Neural progenitor cell (in vitro differentiated cells): ENCODE data around the gene AP2M1. TPM values are rescaled to one million over a fixed set of nuclear protein-coding genes. Genes with fewer than 3 reads are reported as not detected.

Source experiments
- DNase-seq: peaks from one replicate; pipeline ENCODE4 v3.0.0-alpha.2; 2016; ENCODE audit warnings: low spot score
- H2AFZ ChIP-seq: fragments of 200-600 bp; sonication (generic); replicated peaks from 2 replicates; pipeline ENCODE4 v1.6.1; 2016; ENCODE audit warnings: antibody characterized with exemption
- H3F3A ChIP-seq: fragments of 200-600 bp; sonication (generic); 2 replicates; pipeline ENCODE4 v1.6.1; 2016; ENCODE audit warnings: antibody characterized with exemption, low read depth
- H3K27ac ChIP-seq: fragments of 200-600 bp; sonication (generic); 2 replicates; pipeline ENCODE4 v1.5.1; 2016; ENCODE audit warnings: mild to moderate bottlenecking
- H3K27me3 ChIP-seq: fragments of 200-600 bp; sonication (generic); 2 replicates; pipeline ENCODE4 v1.6.1; 2016; ENCODE audit warnings: mild to moderate bottlenecking, moderate library complexity
- H3K36me3 ChIP-seq: fragments of 200-600 bp; sonication (generic); 2 replicates; pipeline ENCODE4 v1.5.1; 2016
- H3K4me1 ChIP-seq: fragments of 200-600 bp; sonication (generic); 2 replicates; pipeline ENCODE4 v1.6.1; 2016; ENCODE audit warnings: mixed run types
- H3K4me2 ChIP-seq: fragments of 200-600 bp; sonication (generic); 2 replicates; pipeline ENCODE4 v1.6.1; 2016
- H3K4me3 ChIP-seq: fragments of 200-600 bp; sonication (generic); 2 replicates; pipeline ENCODE4 v1.5.1; 2016
- H3K79me2 ChIP-seq: fragments of 200-600 bp; sonication (generic); 2 replicates; pipeline ENCODE4 v1.6.1; 2016; ENCODE audit warnings: low read depth
- H3K9ac ChIP-seq: fragments of 200-600 bp; sonication (generic); 2 replicates; pipeline ENCODE4 v1.6.1; 2016
- H3K9me3 ChIP-seq: fragments of 200-600 bp; sonication (generic); 2 replicates; pipeline ENCODE4 v1.5.1; 2016; ENCODE audit warnings: low read depth
- H4K20me1 ChIP-seq: fragments of 200-600 bp; sonication (generic); 2 replicates; pipeline ENCODE4 v1.6.1; 2016; ENCODE audit warnings: low read depth
- H3K27ac Mint-ChIP-seq: 3 replicates; pipeline ENCODE4 v1.8.0; 2021; ENCODE audit warnings: mixed read lengths
- H3K27me3 Mint-ChIP-seq: 2 replicates; pipeline ENCODE4 v1.8.0; 2022; ENCODE audit warnings: low read depth, mild to moderate bottlenecking, inconsistent platforms, moderate library complexity, mixed read lengths; ENCODE audit not compliant: insufficient read depth
- H3K36me3 Mint-ChIP-seq: 3 replicates; pipeline ENCODE4 v1.8.0; 2021; ENCODE audit warnings: mixed read lengths
- H3K4me1 Mint-ChIP-seq: 3 replicates; pipeline ENCODE4 v1.8.0; 2021; ENCODE audit warnings: mixed read lengths
- H3K4me3 Mint-ChIP-seq: 3 replicates; pipeline ENCODE4 v1.8.0; 2021; ENCODE audit warnings: mild to moderate bottlenecking, moderate library complexity, mixed read lengths
- H3K9me3 Mint-ChIP-seq: 3 replicates; pipeline ENCODE4 v1.8.0; 2020; ENCODE audit warnings: mixed read lengths
- CTCF ChIP-seq: fragments of 200-600 bp; sonication (generic); IDR thresholded peaks from 2 replicates; pipeline ENCODE4 v1.5.1; 2017; ENCODE audit warnings: antibody characterized with exemption, mild to moderate bottlenecking
- EZH2 ChIP-seq: fragments of 200-600 bp; sonication (generic); IDR thresholded peaks from 2 replicates; pipeline ENCODE4 v1.6.1; 2017; ENCODE audit warnings: antibody characterized with exemption, mild to moderate bottlenecking, moderate library complexity
- EZH2phosphoT487 ChIP-seq: fragments of 200-600 bp; sonication (generic); IDR thresholded peaks from 2 replicates; pipeline ENCODE4 v1.6.1; 2017; ENCODE audit warnings: antibody characterized with exemption
- total RNA-seq: library from RNA; depleted of rRNA; stranded (reverse); fragments of >200 nt; gene quantifications from 2 replicates; pipeline ENCODE4 v1.2.3, GENCODE V29; 2015; ENCODE audit warnings: low replicate concordance

Gene AP2M1
- total RNA-seq, 1 donor from 2014 or later = 309 TPM

- H3K79me2 ChIP-seq = peaks cover 28% of the 10 kb centered on the region
- no peak overlapping the region for H3K27ac ChIP-seq
- peaks cover 34% of the 10 kb centered on the region for H3F3A ChIP-seq
- DNase-seq = no peak
- H3K4me2 ChIP-seq = no peak overlapping the region
- TF ChIP-seq EZH2 (no peak), CTCF (no peak), EZH2phosphoT487 (no peak)
- peaks cover 6% of the 10 kb centered on the region for H3K27me3 Mint-ChIP-seq
- H3K9me3 ChIP-seq = no peaks in the 10 kb centered on the region
- peaks cover 22% of the 10 kb centered on the region for H4K20me1 ChIP-seq
- peaks cover 27% of the 10 kb centered on the region for H3K36me3 Mint-ChIP-seq
- H3K27me3 ChIP-seq = no peaks in the 10 kb centered on the region
- H2AFZ ChIP-seq = no peak overlapping the region
- no peak overlapping the region for H3K27ac Mint-ChIP-seq
- H3K4me3 Mint-ChIP-seq = peak overlapping the region; percentile 92
- H3K4me1 Mint-ChIP-seq = peaks cover 38% of the 10 kb centered on the region
- H3K4me1 ChIP-seq = peaks cover 22% of the 10 kb centered on the region
- no peak overlapping the region for H3K4me3 ChIP-seq
- H3K9ac ChIP-seq = no peak overlapping the region
- no peaks in the 10 kb centered on the region for H3K36me3 ChIP-seq
- no peaks in the 10 kb centered on the region for H3K9me3 Mint-ChIP-seq
These were observed 1.3 kb upstream of the AP2M1 start for GRCh38 chr3:184173374-184173722.

DNA sequence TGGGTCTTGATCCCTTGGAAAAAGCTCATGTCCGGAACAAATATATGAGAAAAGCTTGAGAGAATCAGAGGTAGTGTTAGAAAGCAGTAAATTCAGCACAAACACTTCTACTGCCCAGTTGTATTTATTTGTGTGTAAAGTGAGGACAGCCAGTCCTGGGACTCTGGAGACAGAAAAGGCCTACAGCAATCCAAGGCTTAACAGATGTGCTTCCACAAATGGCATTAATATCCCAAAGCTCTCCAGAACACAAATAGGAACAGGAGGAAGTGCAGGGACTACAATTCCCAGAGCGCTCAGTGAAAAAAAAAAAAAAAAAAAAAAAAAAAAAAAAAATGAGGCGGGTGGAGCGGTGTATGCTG is 390 bp upstream of the AP2M1 start:
- no peaks in the 10 kb centered on the region for H3K9me3 Mint-ChIP-seq
- Histone ChIP-seq H3K4me2 (no peak overlapping the region), H3K27ac (peak overlapping the region; percentile 17), H3F3A (peaks cover 34% of the 10 kb centered on the region), H3K79me2 (peaks cover 37% of the 10 kb centered on the region), H3K9ac (no peak overlapping the region), H4K20me1 (peaks cover 31% of the 10 kb centered on the region), H3K4me1 (peaks cover 22% of the 10 kb centered on the region), H2AFZ (no peak overlapping the region), H3K27me3 (no peaks in the 10 kb centered on the region), H3K36me3 (no peaks in the 10 kb centered on the region), H3K4me3 (no peak overlapping the region), H3K9me3 (no peaks in the 10 kb centered on the region)
- no peak for TF ChIP-seq EZH2
- TF ChIP-seq CTCF = no peak
- TF ChIP-seq EZH2phosphoT487 = no peak
- H3K4me3 Mint-ChIP-seq = peak overlapping the region; percentile 92
- H3K27me3 Mint-ChIP-seq = peaks cover 6% of the 10 kb centered on the region
- peaks cover 30% of the 10 kb centered on the region for H3K36me3 Mint-ChIP-seq
- H3K4me1 Mint-ChIP-seq = peaks cover 41% of the 10 kb centered on the region
- DNase-seq = no peak
- H3K27ac Mint-ChIP-seq = peak overlapping the region; percentile 21

- H2AFZ ChIP-seq = no peak overlapping the region
- peaks cover 32% of the 10 kb centered on the region for H4K20me1 ChIP-seq
These were observed 851 bp downstream of the AP2M1 start for GRCh38 chr3:184175506-184175905.

More at GRCh38 chr3:184175506-184175905, 851 bp downstream of the AP2M1 start:
- no peaks in the 10 kb centered on the region for H3K9me3 ChIP-seq
- no peak for DNase-seq
- H3K4me1 ChIP-seq = peaks cover 22% of the 10 kb centered on the region
- Mint-ChIP-seq H3K9me3 (no peaks in the 10 kb centered on the region), H3K27ac (peak overlapping the region; percentile 95), H3K27me3 (peaks cover 6% of the 10 kb centered on the region), H3K36me3 (peaks cover 38% of the 10 kb centered on the region), H3K4me3 (peak overlapping the region; percentile 92), H3K4me1 (peaks cover 42% of the 10 kb centered on the region)
- peak overlapping the region; percentile 82 for H3K9ac ChIP-seq
- peak overlapping the region; percentile 98 for H3K4me2 ChIP-seq
- TF ChIP-seq EZH2phosphoT487 (no peak), EZH2 (no peak), CTCF (no peak)
- H3F3A ChIP-seq = peaks cover 34% of the 10 kb centered on the region
- H3K79me2 ChIP-seq = peaks cover 44% of the 10 kb centered on the region
- peak overlapping the region; percentile 81 for H3K27ac ChIP-seq
- H3K27me3 ChIP-seq = no peaks in the 10 kb centered on the region
- no peaks in the 10 kb centered on the region for H3K36me3 ChIP-seq
- peak overlapping the region; percentile 97 for H3K4me3 ChIP-seq
